ENCODE results near the gene SEMA4B. TPM values are rescaled to one million over a fixed set of nuclear protein-coding genes. Genes with fewer than 3 reads are reported as not detected.

SEMA4B gene
- polyA plus RNA-seq, 4 donors = 15.6 to 50.5 (median 36.1) TPM

Other genes starting within 250 kb of the SEMA4B start
- 10 to 100 TPM; 15.9 to 21.5 (median 16.9) TPM for gene ZNF710, start 200.0 kb upstream of the SEMA4B start, polyA plus RNA-seq (ENCODE audit: insufficient read length in 4 of 4)
- gene IDH2, start 98.9 kb upstream of the SEMA4B start, polyA plus RNA-seq (ENCODE audit: insufficient read length in 4 of 4) = 100 to 1,000 TPM in 3 of 4 donors, 10 to 100 TPM in 1; 81.7 to 201 (median 190) TPM
- 10 to 100 TPM; 27.8 to 59.9 (median 53.0) TPM for gene CIB1, start 32.6 kb downstream of the SEMA4B start, polyA plus RNA-seq (ENCODE audit: insufficient read length in 4 of 4)
- gene GDPGP1, start 32.9 kb downstream of the SEMA4B start, polyA plus RNA-seq (ENCODE audit: insufficient read length in 4 of 4) = 1 to 10 TPM; 2.2 to 5.0 (median 4.2) TPM
- under 1 TPM; 0.31 to 0.37 (median 0.35) TPM for gene TTLL13, start 48.2 kb downstream of the SEMA4B start, polyA plus RNA-seq (ENCODE audit: insufficient read length in 4 of 4)
- gene NGRN, start 64.3 kb downstream of the SEMA4B start, polyA plus RNA-seq (ENCODE audit: insufficient read length in 4 of 4) = 100 to 1,000 TPM; 100 to 130 (median 118) TPM
- gene ZNF774, start 151.0 kb downstream of the SEMA4B start, polyA plus RNA-seq (ENCODE audit: insufficient read length in 4 of 4) = 1 to 10 TPM; 3.7 to 5.3 (median 4.7) TPM
- gene IQGAP1, start 186.9 kb downstream of the SEMA4B start, polyA plus RNA-seq (ENCODE audit: insufficient read length in 4 of 4) = 100 to 1,000 TPM in 3 of 4 donors, 10 to 100 TPM in 1; 98.9 to 209 (median 175) TPM